GDM1 (cell line): ENCODE data around the gene SORT1.
"Not testable (repeated sequence)": the region's sequence is repeated elsewhere in the genome, so short reads cannot be mapped to it uniquely, and the experiment has no call there.

Experiments
- DNase-seq: peaks from one replicate; lab custom pipeline; 2025; lab: John Stamatoyannopoulos, UW

The SORT1 gene

GRCh38 chr1:109379907-109380306, 17.8 kb downstream of the SORT1 start:
- DNase-seq: no peak

GRCh38 chr1:109379422-109379821, 18.3 kb downstream of the SORT1 start:
- no peak for DNase-seq

GRCh38 chr1:109377698-109378097, 20.0 kb downstream of the SORT1 start:
- no peak for DNase-seq

DNA sequence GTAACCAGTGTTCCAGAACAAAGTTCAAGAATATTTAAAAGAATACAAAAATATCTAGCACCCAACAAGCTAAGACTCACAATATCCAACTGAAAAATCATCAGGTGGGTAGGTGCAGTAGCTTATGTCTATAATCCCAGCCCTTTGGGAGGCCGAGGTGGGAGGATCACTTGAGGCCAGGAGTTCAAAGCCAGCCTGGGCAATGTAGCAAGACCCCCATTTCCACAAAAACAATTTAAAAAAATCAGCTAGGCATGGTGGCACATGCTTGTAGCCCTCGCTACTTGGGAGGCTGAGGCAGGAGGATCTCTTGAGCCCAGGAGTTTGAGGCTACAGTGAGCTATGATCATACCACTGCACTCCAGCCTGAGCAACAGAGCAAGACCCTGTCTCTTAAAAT, 24.0 kb downstream of the SORT1 start:
- not testable (repeated sequence) for DNase-seq

DNA sequence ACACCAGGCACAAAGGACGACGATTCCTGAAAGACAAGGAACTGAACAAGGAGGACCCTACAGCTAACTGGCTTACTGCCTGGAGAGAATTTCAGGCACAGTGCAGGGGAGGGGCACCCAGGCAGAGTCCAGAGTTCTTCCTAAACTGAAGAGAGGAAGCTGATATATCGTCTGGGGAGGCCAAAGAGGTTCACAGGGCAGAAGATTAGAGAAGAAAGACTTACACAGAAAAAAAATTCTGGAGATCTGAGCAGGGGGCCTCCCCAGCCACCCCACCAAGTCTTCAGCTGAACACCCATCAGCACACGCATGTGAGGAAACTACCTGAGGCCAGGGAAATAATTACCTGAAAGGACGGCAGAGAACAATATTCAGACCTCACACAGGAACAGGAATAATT, 24.6 kb downstream of the SORT1 start:
- no peak for DNase-seq

DNA sequence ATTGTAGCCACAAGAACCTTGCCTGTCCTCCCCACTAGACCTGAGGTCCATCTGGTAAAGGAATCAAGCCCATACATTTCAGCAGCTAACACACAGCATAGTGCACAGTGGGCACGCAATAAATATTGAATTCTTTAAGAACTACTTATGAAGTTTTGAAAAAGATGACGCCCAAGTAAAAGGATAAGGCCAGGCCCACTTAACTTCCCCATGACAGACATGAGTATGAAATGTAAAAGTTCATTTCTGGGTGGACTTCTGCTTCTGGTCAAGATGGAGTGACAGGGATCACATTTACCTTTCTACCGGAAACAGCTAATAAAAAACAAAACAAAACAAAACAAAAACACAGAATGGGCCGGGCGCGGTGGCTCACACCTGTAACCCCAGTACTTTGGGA, 25.4 kb downstream of the SORT1 start:
- DNase-seq: no peak

- no peak for DNase-seq
Measured at GRCh38 chr1:109371341-109371739, 26.4 kb downstream of the SORT1 start.

DNA sequence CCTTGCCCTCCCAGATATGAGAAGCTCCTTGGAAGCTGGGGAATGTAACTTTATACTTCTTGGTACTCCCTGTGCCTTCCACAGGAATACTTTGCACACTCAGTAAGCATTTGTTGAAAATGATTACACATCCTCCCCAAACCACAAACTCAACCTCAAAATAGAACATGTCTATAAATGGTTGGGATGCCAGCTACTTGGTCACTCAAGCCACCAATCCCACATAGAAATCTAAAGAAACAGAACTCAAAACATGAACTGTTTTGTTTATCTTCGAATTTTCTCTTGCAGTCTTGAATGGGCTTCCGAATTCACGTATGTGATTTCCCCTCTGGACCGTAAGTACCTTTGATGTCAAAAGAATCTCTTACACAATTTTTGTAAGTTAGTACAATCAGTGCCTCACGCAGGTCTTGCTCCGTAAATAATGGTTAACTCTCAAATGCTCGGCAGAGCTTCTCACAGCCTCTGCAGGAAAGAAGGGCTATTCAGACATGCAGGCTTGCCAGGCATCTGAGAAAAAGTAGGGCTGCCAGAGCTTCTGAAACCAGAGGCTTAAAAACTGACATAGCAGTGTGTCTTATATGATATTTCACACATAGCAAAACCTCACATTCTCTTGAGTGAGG, 26.9 kb downstream of the SORT1 start:
- no peak for DNase-seq

DNA sequence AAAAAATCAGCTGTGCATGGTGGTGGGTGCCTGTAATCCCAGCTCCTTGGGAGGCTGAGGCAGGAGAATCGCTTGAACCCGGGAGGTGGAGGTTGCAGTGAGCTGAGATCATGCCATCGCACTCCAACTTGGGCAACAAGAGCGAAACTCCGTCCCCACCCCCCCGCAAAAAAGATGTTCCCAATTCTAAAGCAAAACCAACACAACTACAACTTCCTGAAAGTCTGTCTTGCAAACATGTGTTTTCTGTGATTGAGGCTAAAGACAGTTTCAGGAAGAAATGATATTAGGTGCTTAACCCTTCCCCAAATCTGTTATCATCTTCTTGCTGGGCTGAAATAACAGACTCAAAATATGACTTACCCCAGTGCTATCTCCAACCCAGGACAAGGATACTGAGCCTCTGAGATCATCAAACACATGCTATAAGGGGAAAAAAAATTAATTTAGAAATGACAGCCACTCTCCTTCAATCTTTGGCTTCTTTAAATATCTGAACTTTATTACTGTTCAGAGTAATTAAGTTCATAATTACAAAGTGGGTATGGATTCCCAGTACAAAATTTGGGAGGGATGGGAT, 28.5 kb downstream of the SORT1 start:
- no peak for DNase-seq

- no peak for DNase-seq
Measured at GRCh38 chr1:109368464-109368863, 29.3 kb downstream of the SORT1 start.

DNA sequence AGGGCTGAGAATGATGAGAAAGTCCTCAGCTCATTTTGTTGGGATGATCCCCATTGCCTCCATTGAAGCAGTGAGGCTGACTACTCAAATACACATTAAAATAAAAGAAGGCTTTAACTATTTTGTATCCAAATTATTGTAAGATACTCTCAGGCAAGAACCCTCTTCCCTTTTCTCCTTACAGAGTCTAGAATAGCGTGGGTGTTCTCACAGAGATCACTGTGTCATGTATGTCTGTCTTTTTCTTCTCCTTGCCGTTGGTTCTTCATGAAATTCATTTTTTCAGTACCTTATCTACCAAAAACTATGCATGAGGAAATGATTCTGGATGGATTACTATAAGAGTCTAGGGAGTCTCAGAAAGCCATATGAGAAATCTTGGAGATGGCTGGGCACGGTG, 30.1 kb downstream of the SORT1 start:
- DNase-seq: no peak

DNA sequence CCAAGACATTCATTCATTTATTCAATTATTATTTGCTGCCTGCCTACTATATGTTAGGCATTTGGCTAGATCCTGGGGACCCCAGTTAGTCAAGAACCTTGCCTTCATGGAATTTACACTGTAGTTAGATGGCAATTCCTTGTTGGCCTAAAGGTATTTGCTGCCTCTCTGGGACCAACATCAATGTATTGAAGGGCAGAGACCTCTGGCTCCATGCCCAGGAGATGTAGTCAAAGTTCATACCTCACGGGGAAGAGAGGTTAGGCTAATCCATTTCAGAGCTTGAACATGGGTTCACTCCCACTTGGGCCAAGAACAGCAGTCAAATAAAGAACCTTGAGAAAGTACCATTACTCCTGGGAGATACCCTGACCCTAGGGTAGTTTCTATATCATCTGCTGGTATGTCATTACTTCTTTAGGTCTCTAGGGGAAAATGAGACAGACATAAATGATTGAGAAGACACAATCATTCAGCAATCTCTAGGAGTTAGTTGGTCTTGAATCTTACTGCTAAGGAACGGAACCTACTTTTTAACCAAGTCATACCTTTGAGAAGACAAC, 32.0 kb downstream of the SORT1 start:
- DNase-seq: no peak

GRCh38 chr1:109361649-109362048, 36.1 kb downstream of the SORT1 start:
- DNase-seq: no peak

- no peak for DNase-seq
Measured at GRCh38 chr1:109361069-109361468, 36.6 kb downstream of the SORT1 start.

- no peak for DNase-seq
Measured at GRCh38 chr1:109357616-109358015, 40.1 kb downstream of the SORT1 start.

GRCh38 chr1:109356915-109357314, 40.8 kb downstream of the SORT1 start:
- no peak for DNase-seq

DNA sequence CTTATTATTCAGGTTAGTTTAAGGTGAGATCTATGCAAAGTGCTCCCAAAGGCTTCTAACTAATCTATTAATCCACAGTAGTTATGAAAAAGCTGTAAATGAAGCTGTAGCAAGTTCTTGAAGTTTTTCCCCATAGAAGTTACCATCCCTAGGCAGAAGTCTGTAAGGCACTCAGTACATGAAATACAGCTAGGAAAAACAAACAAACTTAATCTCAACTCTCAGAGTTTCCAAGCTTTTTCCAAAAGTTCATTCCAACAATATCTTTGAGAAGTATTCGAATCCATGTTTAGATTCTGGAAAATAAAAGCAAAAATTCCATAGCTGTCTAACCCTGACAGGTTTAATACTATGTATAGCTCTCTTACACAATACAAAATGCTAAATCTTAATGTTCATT, 41.2 kb downstream of the SORT1 start:
- DNase-seq: no peak

DNA sequence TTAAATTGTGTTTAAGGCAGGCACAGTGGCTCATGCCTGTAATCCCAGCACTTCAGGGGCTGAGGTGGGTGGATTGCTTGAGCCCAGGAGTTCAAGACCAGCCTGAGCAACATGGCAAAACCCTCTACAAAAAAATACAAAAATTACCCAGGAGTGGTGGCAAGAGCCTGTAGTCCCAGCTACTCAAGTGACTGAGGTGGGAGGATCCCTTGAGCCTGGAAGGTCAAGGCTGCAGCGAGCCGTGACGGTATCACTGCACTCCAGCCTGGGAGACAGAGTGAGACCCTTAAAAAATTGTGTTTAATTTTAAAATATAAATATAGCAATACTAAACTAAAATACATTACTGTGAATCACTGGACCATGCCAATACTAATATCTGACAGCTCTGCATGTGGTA, 42.8 kb downstream of the SORT1 start:
- DNase-seq: no peak

GRCh38 chr1:109351457-109351856, 46.3 kb downstream of the SORT1 start:
- DNase-seq: no peak

GRCh38 chr1:109350655-109351054, 47.1 kb downstream of the SORT1 start:
- DNase-seq: no peak

- DNase-seq: no peak
Measured at GRCh38 chr1:109350182-109350581, 47.5 kb downstream of the SORT1 start.

DNA sequence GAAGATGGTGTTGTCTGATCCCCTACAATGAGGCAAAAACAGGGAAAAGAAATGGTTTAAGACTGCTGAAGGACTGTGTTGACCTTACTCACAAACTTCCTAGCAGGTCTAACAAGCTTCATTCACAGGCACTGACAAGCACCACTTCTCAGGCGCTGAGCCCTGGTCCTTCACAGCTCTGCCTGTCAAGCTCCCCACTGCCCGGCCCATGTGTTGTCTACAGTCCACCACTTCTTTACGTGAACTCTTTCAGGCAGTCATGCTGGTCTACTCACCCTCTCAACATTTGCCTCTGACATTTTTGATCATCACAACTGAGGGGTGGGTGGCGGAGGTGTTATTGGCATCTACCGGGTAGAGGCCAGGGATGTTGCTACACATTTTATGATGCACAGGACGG, 50.2 kb downstream of the SORT1 start:
- DNase-seq: no peak

- DNase-seq: no peak
Measured at GRCh38 chr1:109341944-109342930, 55.5 kb downstream of the SORT1 start.
